Globus pallidus (tissue), 1 donor: ENCODE results near the gene KLC3.

Experiments
- DNase-seq: peaks from one replicate; pipeline ENCODE4 v3.0.0-alpha.2; 2015; ENCODE audit warnings: low spot score

Gene KLC3

DNA sequence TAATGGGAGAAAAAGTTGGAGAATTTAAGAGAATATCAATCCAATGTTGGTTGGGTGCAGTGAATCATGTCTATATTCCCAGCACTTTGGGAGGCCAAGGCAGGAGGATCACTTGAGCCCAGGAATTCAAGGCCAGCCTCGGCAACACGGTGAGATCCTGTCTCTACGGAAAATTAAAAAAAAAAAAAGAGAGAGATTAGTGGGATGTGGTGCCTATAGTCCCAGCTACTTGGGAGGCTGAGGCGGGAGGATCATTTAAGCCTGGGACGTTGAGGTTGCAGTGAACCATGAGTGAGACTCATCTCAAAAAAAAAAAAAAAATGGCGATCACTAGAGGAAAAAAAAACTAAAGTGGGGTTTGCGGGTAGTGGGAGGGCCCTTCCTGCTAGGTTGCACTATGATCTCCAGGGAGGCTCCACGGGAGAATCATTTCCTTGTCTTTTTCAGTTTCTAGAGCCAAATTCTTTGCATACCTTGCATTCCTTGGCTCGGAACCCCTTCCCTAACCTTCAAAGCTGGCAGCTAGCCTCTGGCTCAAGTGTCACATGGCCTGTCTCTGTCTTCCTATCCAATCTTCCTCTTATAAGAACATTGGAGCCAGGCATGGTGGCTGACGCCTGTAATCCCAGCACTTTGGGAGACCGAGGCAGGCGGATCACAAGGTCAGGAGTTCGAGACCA is 35.6 kb downstream of the KLC3 start:
- DNase-seq = no peak

DNA sequence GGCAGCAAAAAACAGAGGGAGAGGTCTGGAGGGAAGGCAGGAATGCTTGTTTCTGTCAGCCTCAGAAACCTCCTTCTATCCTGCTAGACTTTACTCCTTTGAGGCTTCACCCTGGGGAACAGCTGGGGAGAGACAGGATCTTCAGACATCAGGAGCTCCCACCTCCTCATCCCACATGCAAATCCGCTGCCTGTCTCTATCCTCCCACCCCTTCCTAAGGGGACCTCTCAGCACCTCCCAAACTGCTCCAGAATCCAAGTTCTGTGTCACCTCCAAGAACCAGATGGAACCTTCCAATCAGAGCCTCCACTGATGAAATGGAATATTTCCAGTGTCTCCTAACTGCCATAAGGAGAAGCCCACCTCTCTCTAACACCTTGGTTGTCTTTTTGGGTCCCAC is 39.6 kb downstream of the KLC3 start:
- DNase-seq = no peak

DNA sequence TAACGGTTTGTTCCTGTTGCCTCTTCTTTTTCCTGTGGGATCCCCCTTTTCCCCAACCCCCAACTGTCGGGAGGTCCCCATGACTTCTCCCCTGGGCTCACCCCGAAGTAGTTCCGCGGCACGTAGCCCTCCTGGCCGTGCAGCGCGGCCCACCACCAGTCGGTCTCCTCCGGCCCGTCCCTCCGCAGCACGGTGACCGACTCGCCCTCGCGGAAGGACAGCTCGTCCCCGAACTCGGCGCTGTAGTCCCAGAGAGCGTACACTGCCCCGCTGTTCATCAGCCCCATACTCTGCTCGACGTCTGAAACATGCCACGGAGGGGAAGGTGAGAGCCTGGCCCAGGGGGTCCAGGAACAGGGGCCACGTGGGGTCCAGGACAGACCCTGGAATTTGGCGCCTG is 41.9 kb downstream of the KLC3 start:
- DNase-seq = no peak

DNA sequence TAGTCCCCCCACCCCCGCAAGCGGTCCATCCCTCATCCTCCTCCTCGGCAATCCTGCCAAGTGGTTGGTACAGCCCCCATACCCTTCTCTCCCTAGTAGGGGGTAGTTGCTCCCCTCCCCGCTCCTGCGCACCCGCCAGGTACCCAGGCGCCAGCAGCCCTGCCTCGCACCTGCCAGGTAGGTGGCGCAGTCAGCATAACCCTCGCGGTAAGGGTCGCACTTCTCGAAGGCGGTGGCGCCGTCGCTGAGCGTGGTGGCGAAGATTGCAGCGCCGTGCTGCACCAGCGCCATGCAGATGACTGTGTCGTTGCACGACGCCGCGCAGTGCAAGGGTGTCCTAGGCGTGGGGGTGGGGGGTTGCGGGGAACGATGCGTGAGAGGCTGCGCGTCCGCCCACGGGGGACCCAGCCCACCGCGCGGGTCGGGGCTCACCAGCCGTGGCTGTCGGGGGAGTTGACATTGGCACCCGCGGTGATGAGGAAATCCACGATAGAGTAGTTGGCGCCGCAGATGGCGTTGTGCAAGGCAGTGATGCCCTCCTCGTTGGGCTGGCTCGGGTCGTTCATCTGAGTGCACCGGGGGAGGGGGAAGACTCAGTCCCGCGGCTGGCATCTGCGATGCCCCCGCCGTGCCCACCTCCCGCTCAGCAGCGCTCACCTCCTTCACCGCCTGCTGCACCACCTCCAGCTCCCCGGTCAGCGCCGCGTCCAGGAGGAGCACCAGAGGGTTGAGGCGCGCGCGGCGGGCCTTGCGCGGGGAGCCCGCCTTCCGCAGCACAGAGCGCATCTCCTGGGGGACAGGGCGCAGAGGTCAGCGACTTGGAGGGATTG is 45.1 kb downstream of the KLC3 start:
- no peak for DNase-seq

DNA sequence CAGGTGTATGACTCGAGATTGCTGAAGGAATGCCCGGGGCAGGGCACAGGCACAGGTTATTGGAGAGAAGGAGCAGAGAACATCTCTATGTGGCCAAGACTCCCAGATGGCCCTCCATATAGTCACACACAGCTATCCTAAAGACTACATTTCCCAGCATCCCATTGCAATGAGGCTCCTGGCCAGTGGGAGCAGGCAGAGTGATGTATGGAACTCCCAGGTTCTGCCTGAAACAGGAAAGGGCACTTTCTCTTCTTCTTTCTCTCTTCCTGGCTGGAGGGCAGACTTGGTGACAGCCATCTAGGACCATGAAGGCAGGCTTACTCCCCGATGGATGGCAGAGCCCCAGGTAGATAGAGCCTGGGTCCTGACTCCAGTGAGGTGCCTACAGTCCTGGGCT is 50.8 kb downstream of the KLC3 start:
- no peak for DNase-seq

DNA sequence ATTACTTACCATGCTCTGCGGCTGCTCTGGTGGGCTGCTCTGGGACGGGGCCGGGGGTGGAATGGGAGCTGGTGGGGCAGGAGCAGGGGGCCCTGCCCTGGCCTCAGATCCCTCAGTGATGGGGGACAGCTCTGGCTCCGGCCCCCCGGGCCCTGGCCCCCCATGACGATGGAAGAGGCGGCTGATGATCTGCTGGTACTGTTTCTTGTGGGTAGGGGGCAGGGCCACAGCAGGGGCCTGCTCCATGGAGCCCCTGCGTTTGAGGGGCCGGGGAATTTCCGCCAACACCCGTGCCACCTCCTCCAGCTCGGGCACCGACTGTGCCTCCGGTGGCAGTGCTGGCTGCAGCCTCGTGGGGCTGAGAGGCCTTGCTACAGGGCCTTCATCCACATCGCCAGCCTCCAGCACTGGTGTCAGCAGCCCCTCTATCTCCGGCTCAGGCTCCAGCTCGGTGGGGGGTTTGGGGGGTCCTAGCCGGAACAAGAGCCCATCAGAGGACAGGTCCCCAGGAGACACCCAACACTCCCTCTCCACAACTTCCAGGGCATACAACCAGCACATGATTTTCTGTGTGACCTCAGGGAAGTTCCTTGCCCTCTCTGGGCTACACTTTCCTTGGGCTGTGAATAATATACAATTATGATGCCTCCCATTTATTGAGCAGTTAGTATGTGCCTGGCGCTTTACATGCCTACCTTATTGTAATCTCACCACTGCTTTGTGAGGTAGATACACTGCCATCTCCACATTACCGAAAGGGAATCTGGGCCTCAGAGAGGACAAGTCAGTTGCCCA is 51.5 kb downstream of the KLC3 start:
- DNase-seq = no peak

DNA sequence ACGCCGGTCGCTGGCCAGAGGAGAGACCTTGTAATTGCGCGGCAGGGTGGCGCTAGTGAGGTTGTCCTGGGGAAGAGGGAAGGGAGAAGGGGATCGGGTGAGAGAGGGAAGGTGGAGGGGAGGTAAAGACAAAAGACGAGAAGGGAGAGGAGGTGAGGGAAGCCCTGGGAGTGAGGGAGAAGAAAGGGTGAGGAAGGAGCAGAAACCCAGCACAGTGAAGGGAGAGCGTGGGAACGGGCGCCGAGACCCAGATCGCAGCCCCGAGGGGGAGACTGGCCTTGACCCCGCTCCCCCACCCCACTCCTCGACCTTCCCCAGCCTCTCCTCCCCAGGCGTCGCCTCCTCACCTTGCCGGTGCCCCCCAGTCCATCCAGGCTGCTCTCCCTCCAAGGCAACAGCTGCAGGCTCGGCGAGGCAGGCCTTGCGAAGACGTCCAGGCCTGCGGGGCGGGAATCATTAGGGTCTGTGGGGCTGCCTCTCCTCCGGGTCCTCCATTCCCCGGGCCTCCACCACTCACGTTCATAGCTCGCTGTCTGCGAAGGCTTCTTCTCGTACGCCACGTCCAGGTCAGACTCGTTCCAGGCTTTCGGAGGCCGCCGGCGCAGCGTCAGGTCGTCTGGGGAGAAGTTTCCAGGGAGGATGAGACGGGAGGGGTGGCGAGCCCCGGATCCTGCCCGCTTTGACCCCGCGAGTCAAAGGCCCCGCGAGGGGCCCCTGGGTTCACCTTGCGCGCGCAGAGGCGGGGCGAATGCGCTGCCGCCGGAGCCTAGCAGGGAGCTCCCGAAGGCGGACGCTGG is 55.5 kb downstream of the KLC3 start:
- no peak for DNase-seq

DNA sequence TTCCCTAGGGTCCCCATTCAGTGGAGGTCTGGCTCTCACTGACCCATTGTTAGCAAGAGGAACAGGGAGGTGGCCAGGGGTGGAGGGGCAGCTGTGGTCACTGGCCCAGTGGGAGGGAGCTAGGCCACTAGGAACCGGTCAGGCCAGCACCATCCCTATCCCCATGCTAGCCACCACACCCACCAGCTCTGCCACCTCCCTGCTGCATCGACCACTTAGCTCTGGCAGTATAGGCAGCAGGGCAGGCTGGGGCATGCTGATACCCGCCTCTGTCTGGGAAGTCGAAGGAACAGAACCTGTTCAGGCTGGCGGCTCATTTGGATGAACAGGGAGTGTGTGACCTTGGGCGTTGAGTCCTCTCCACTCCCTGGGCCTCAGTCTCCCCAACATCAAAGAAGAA is 59.6 kb downstream of the KLC3 start:
- DNase-seq = no peak
